ENCODE data around the gene NOCT. TPM values are rescaled to one million over a fixed set of nuclear protein-coding genes. Genes with fewer than 3 reads are reported as not detected.

The NOCT gene
- total and polyA plus RNA-seq, 2 donors (not counting 3 experiments of a cell fraction or from before 2014, with no cell fraction given): 7.6 to 20.1 TPM

GRCh38 chr4:139053909-139054308, 38.3 kb downstream of the NOCT start:
- Histone ChIP-seq H4K20me1 (replicated peaks; ENCODE audit: control insufficient read depth, extremely low read depth, insufficient read depth, low read length) (no peaks in the 10 kb centered on the region), H3K4me3 (replicated peaks in 1 of 3; ENCODE audit: insufficient read depth in 1 of 3, low read depth in 1 of 3, low read length in 3 of 3) (no peak overlapping the region), H2AFZ (ENCODE audit: low read depth, low read length) (no peak overlapping the region), H3K27me3 (ENCODE audit: control insufficient read depth in 2 of 2, insufficient read depth in 2 of 2, low read length in 2 of 2) (no peaks in the 10 kb centered on the region), H3K27ac (ENCODE audit: insufficient read depth, low read depth, low read length) (no peak overlapping the region), H3K79me2 (ENCODE audit: control insufficient read depth, insufficient read depth, low read length) (peaks cover 9% of the 10 kb centered on the region), H3K36me3 (ENCODE audit: control insufficient read depth in 2 of 2, extremely low read depth in 1 of 2, insufficient read depth in 2 of 2, low read length in 2 of 2) (peaks cover 2% of the 10 kb centered on the region in 2 experiments), H3K4me1 (ENCODE audit: control insufficient read depth, extremely low read depth, insufficient read depth, low read length) (peaks cover 5% of the 10 kb centered on the region), H3K9me3 (replicated peaks; ENCODE audit: control insufficient read depth, insufficient read depth, low read length) (no peaks in the 10 kb centered on the region), H3K4me2 (ENCODE audit: insufficient read depth, low read length) (no peak overlapping the region), H3K9me1 (replicated peaks; ENCODE audit: control insufficient read depth, extremely low read depth, insufficient read depth, low read length) (no peaks in the 10 kb centered on the region), H3K9ac (replicated peaks; ENCODE audit: extremely low read depth, insufficient read depth, low read length) (no peak overlapping the region)
- dilution Hi-C loops (cut with MboI; ENCODE audit: extremely low pct_ligation_motif_present, low sequenced_read_pairs) (no loop called here), intact Hi-C loops (cut with micrococcal nuclease) (no loop called here)
- TF ChIP-seq JUN (IDR thresholded peaks at IDR 0.05; ENCODE audit: borderline replicate concordance, insufficient read depth, insufficient read length, low read depth) (no peak), MAX (IDR thresholded peaks at IDR 0.05; ENCODE audit: insufficient read depth, insufficient read length) (no peak), POLR2A (IDR thresholded peaks at IDR 0.05; ENCODE audit: low read depth, low read length) (no peak), FOS (IDR thresholded peaks at IDR 0.05; ENCODE audit: borderline replicate concordance, insufficient read depth, low read length) (no peak)
- FAIRE-seq (no peak), DNase-seq (ENCODE audit: low read depth, low spot score) (no peak)
- no TSS peak for BruUV-seq (replicated peaks)
- ChIA-PET POLR2A (no interaction called here), CTCF (interaction anchor here (0.6 to 4.1 kb wide), 5 partner anchors 11 to 242 kb away, joined by 3 to 33 read pairs (median 4); no protein-coding TSS in a partner anchor)

- no peaks in the 10 kb centered on the region for H3K9me3 ChIP-seq (replicated peaks; ENCODE audit: control insufficient read depth, insufficient read depth, low read length)
- no TSS peak for BruUV-seq (replicated peaks)
- no peak overlapping the region for H2AFZ ChIP-seq (ENCODE audit: low read depth, low read length)
- DNase-seq (ENCODE audit: low read depth, low spot score) (no peak), FAIRE-seq (no peak)
- no peaks in the 10 kb centered on the region for H3K27me3 ChIP-seq (ENCODE audit: control insufficient read depth in 2 of 2, insufficient read depth in 2 of 2, low read length in 2 of 2)
- H3K36me3 ChIP-seq (ENCODE audit: control insufficient read depth in 2 of 2, extremely low read depth in 1 of 2, insufficient read depth in 2 of 2, low read length in 2 of 2): peaks cover 2 to 6% of the 10 kb centered on the region in 2 experiments
- H4K20me1 ChIP-seq (replicated peaks; ENCODE audit: control insufficient read depth, extremely low read depth, insufficient read depth, low read length): no peaks in the 10 kb centered on the region
- H3K79me2 ChIP-seq (ENCODE audit: control insufficient read depth, insufficient read depth, low read length): peaks cover 9% of the 10 kb centered on the region
- H3K4me1 ChIP-seq (ENCODE audit: control insufficient read depth, extremely low read depth, insufficient read depth, low read length): peaks cover 5% of the 10 kb centered on the region
- ChIA-PET CTCF (interaction anchor here (1.1 to 4.1 kb wide), 2 partner anchors 12 to 24 kb away, joined by 4 to 33 read pairs; no protein-coding TSS in a partner anchor), POLR2A (no interaction called here)
- H3K9ac ChIP-seq (replicated peaks; ENCODE audit: extremely low read depth, insufficient read depth, low read length): no peak overlapping the region
- H3K4me3 ChIP-seq (replicated peaks in 1 of 3; ENCODE audit: insufficient read depth in 1 of 3, low read depth in 1 of 3, low read length in 3 of 3): no peak overlapping the region
- intact Hi-C loops (cut with micrococcal nuclease): no loop called here
- no peaks in the 10 kb centered on the region for H3K9me1 ChIP-seq (replicated peaks; ENCODE audit: control insufficient read depth, extremely low read depth, insufficient read depth, low read length)
- H3K4me2 ChIP-seq (ENCODE audit: insufficient read depth, low read length): no peak overlapping the region
- no peak overlapping the region for H3K27ac ChIP-seq (ENCODE audit: insufficient read depth, low read depth, low read length)
- TF ChIP-seq POLR2AphosphoS5 (IDR thresholded peaks at IDR 0.05; ENCODE audit: insufficient read depth, low read depth, low read length) (no peak), GATA2 (IDR thresholded peaks at IDR 0.05; ENCODE audit: insufficient read depth, insufficient read length, low read depth, low read length) (no peak), EZH2 (IDR thresholded peaks at IDR 0.05; ENCODE audit: borderline replicate concordance, low read depth, low read length, severe bottlenecking) (no peak), FOS (IDR thresholded peaks at IDR 0.05; ENCODE audit: borderline replicate concordance, insufficient read depth, low read length) (peak; percentile 36), POLR2A (IDR thresholded peaks at IDR 0.05; ENCODE audit: low read depth, low read length) (no peak), JUN (IDR thresholded peaks at IDR 0.05; ENCODE audit: borderline replicate concordance, insufficient read depth, insufficient read length, low read depth) (peak; percentile 26), MAX (IDR thresholded peaks at IDR 0.05; ENCODE audit: insufficient read depth, insufficient read length) (no peak), MYC (IDR thresholded peaks at IDR 0.05; ENCODE audit: low read depth, low read length) (no peak), CTCF (IDR thresholded peaks at IDR 0.05; ENCODE audit: extremely low read depth in 1 of 2, insufficient read depth in 1 of 2, low read depth in 1 of 2, low read length in 2 of 2) (no peak)
- dilution Hi-C loops (cut with MboI; ENCODE audit: extremely low pct_ligation_motif_present, low sequenced_read_pairs): no loop called here
Observed at GRCh38 chr4:139054791-139055505, 39.4 kb downstream of the NOCT start.

Measured in endothelial cell of umbilical vein (primary cell).